Cardiac muscle cell (in vitro differentiated cells and primary cell): ENCODE data around the gene ERC2. TPM values are rescaled to one million over a fixed set of nuclear protein-coding genes. Genes with fewer than 3 reads are reported as not detected.

ENCODE experiments used
- DNase-seq, 2 donors: peaks; one replicate each; pipeline versions ENCODE4 v3.0.0 to v3.0.0-alpha.2; 2010 to 2017; ENCODE audit warnings: low read depth in 1 of 2, low spot score in 1 of 2
- H3K27ac ChIP-seq: fragments of 200-600 bp; sonication (generic); 2 replicates; pipeline ENCODE4 v1.5.1; 2016
- H3K27me3 ChIP-seq: fragments of 200-600 bp; sonication (generic); 2 replicates; pipeline ENCODE4 v1.6.0; 2016; ENCODE audit warnings: control low read depth
- H3K36me3 ChIP-seq: fragments of 200-600 bp; sonication (generic); 2 replicates; pipeline ENCODE4 v1.5.1; 2016; ENCODE audit warnings: control low read depth
- H3K4me1 ChIP-seq: fragments of 200-600 bp; sonication (generic); 2 replicates; pipeline ENCODE4 v1.8.1; 2017; ENCODE audit warnings: low read depth, mild to moderate bottlenecking, mixed run types
- H3K4me3 ChIP-seq: fragments of 200-600 bp; sonication (generic); 2 replicates; pipeline ENCODE4 v1.5.1; 2016; ENCODE audit warnings: mild to moderate bottlenecking
- H3K9me3 ChIP-seq: fragments of 200-600 bp; sonication (generic); 2 replicates; pipeline ENCODE4 v1.5.1; 2017; ENCODE audit warnings: low read depth, mild to moderate bottlenecking, control low read depth
- CTCF ChIP-seq: IDR thresholded peaks from 2 replicates; pipeline ENCODE4 v1.5.1; 2012; ENCODE audit warnings: low read depth, mild to moderate bottlenecking, low read length
- polyA plus RNA-seq: library from polyadenylated mRNA; unstranded; fragments of >200 nt; fragmentation: Nextera tagmentation; extraction: Ambion mirVana; gene quantifications from 2 replicates; pipeline ENCODE4 v1.2.1, GENCODE V29; 2016
- total RNA-seq: library from RNA; depleted of rRNA; stranded (reverse); fragments of >200 nt; gene quantifications from 2 replicates; pipeline ENCODE4 v1.2.3, GENCODE V29; 2016

Gene ERC2
- total and polyA plus RNA-seq, 2 experiments from 2014 or later = 18.1 to 29.0 TPM

GRCh38 chr3:55639896-55640765 is 828.1 kb downstream of the ERC2 start:
- no peaks in the 10 kb centered on the region for H3K4me1 ChIP-seq
- H3K36me3 ChIP-seq = no peaks in the 10 kb centered on the region
- no peak overlapping the region for H3K4me3 ChIP-seq
- no peak for TF ChIP-seq CTCF
- no peaks in the 10 kb centered on the region for H3K27me3 ChIP-seq
- H3K27ac ChIP-seq = no peak overlapping the region
- DNase-seq = no peak
- H3K9me3 ChIP-seq = no peaks in the 10 kb centered on the region

- no peaks in the 10 kb centered on the region for H3K9me3 ChIP-seq
- TF ChIP-seq CTCF = no peak
- DNase-seq = no peak
- H3K4me1 ChIP-seq = no peaks in the 10 kb centered on the region
- H3K36me3 ChIP-seq = no peaks in the 10 kb centered on the region
- no peaks in the 10 kb centered on the region for H3K27me3 ChIP-seq
- H3K4me3 ChIP-seq = no peak overlapping the region
- no peak overlapping the region for H3K27ac ChIP-seq
Observed at GRCh38 chr3:55639143-55639542, 829.1 kb downstream of the ERC2 start.

GRCh38 chr3:55637906-55638638 is 830.2 kb downstream of the ERC2 start:
- DNase-seq = no peak
- no peak for TF ChIP-seq CTCF
- Histone ChIP-seq H3K9me3 (no peaks in the 10 kb centered on the region), H3K4me1 (no peaks in the 10 kb centered on the region), H3K27me3 (no peaks in the 10 kb centered on the region), H3K36me3 (no peaks in the 10 kb centered on the region), H3K4me3 (no peak overlapping the region), H3K27ac (no peak overlapping the region)

GRCh38 chr3:55636300-55637195 is 831.7 kb downstream of the ERC2 start:
- Histone ChIP-seq H3K9me3 (no peaks in the 10 kb centered on the region), H3K36me3 (no peaks in the 10 kb centered on the region), H3K4me3 (no peak overlapping the region), H3K4me1 (peaks cover under 1% of the 10 kb centered on the region), H3K27ac (no peak overlapping the region), H3K27me3 (no peaks in the 10 kb centered on the region)
- no peak for TF ChIP-seq CTCF
- DNase-seq = no peak

GRCh38 chr3:55634345-55634744 is 833.9 kb downstream of the ERC2 start:
- no peak for DNase-seq
- no peak for TF ChIP-seq CTCF
- H3K4me3 ChIP-seq = no peak overlapping the region

More at GRCh38 chr3:55634345-55634744, 833.9 kb downstream of the ERC2 start:
- no peaks in the 10 kb centered on the region for H3K36me3 ChIP-seq
- H3K27ac ChIP-seq = no peak overlapping the region
- no peaks in the 10 kb centered on the region for H3K27me3 ChIP-seq
- H3K4me1 ChIP-seq = peaks cover 15% of the 10 kb centered on the region
- no peaks in the 10 kb centered on the region for H3K9me3 ChIP-seq
